GM20000 (cell line): ENCODE measurements around the gene ST6GAL2.

Experiments used
- DNase-seq: peaks from one replicate; pipeline ENCODE4 v3.0.0; 2012; ENCODE audit warnings: low spot score
- TF ChIP-seq, protein P1 (sequence below): IDR thresholded peaks from 2 replicates; pipeline ENCODE4 v1.5.1; 2012; ENCODE audit warnings: mild to moderate bottlenecking, control low read depth; ENCODE audit errors: extremely low read depth, missing control alignments

Gene ST6GAL2

DNA sequence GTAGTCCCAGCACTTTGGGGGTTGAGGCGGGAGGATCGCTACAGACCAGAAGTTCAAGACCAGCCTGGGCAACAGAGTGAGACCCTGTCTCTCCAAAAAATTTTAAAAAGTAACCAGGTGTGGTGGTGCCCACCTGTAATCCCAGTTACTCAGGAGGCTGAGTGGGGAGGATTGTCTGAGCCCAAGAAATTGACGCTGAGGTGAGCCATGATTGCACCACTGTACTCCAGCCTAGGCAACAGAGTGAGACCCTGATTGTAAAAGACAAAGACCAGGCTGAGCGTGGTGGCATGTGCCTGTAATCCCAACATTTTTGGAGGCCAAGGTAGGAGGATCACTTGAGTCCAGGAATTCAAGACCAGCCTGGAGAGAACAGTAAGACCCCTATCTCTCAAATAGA lies 7.8 kb downstream of the ST6GAL2 start:
- DNase-seq: no peak
- TF ChIP-seq, protein P1, sequence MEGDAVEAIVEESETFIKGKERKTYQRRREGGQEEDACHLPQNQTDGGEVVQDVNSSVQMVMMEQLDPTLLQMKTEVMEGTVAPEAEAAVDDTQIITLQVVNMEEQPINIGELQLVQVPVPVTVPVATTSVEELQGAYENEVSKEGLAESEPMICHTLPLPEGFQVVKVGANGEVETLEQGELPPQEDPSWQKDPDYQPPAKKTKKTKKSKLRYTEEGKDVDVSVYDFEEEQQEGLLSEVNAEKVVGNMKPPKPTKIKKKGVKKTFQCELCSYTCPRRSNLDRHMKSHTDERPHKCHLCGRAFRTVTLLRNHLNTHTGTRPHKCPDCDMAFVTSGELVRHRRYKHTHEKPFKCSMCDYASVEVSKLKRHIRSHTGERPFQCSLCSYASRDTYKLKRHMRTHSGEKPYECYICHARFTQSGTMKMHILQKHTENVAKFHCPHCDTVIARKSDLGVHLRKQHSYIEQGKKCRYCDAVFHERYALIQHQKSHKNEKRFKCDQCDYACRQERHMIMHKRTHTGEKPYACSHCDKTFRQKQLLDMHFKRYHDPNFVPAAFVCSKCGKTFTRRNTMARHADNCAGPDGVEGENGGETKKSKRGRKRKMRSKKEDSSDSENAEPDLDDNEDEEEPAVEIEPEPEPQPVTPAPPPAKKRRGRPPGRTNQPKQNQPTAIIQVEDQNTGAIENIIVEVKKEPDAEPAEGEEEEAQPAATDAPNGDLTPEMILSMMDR: no peak

DNA sequence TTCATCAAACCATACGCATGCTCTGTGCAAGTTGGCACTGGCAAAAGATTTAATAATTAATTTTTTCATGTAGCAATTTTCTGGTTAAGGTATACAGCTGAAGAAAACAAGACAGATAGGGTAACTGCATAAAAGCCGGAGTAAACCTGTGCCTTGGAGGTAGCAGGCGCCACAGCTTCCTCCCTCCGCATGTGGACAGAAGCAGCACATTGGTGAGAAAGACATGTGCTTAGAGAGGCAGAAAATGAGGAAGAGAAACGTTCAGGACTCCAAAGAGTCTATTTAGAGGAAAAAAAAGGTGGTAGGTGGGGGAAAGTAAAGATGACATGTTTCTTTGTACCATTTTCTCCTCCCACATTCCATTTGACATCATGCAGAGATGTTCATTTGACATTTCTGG lies 9.3 kb downstream of the ST6GAL2 start:
- DNase-seq: no peak
- TF ChIP-seq, protein P1: no peak

DNA sequence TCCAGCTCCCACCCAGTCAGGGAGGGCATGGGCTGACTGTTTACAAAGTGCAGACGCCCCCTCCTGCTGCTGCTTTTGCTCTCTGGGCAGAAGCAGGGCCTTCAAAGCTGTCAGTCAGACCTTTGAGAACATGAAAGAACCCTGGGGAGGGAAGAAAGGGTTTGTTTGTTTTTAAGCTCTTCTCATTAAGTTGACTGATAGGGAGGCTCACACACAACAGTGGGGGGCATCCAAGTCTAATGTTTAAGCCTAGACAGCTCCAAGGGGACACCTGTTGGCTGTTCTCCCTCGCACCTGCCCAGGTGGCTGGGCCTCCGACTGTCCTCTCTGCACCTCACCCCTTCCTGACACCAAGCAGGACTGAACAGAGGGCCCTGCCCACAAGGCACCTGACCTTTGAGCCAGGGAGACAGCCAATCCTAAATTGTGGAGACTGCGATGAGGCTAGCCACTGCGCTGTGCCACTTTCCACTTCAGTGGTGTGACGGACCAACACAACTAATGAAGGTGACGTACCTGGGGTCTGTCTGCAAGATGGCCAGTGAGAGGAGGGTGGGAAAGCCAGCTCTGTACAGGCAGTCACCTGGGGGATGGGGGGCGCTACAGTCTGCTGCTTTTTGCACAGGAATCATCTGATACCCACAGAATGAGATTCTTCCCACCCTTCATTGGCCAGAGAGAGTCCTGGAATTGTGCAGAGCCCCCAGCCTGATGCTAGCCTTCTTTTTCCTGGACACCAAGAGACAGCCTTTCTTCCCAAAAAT lies 16.3 kb downstream of the ST6GAL2 start:
- DNase-seq: no peak
- TF ChIP-seq, protein P1: no peak

DNA sequence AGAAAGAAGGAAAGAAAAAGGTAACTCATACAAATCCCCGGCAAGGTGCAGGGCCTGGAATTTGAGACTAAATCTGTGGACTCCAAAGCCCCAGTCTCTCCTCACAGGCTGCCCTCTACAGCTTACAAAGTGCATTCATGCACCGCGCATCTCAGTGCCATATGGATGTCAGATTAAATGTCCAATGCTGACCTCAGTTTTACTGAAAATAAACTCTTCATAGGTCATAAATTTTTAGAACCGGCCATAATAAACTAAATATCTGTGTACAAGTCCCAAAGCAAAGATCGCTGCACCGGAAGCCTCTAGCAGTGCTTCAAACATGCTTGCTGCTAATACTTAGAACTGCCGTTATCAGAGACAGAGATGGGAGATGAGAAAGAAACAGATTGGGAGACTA lies 17.7 kb downstream of the ST6GAL2 start:
- DNase-seq: no peak
- TF ChIP-seq, protein P1: no peak

DNA sequence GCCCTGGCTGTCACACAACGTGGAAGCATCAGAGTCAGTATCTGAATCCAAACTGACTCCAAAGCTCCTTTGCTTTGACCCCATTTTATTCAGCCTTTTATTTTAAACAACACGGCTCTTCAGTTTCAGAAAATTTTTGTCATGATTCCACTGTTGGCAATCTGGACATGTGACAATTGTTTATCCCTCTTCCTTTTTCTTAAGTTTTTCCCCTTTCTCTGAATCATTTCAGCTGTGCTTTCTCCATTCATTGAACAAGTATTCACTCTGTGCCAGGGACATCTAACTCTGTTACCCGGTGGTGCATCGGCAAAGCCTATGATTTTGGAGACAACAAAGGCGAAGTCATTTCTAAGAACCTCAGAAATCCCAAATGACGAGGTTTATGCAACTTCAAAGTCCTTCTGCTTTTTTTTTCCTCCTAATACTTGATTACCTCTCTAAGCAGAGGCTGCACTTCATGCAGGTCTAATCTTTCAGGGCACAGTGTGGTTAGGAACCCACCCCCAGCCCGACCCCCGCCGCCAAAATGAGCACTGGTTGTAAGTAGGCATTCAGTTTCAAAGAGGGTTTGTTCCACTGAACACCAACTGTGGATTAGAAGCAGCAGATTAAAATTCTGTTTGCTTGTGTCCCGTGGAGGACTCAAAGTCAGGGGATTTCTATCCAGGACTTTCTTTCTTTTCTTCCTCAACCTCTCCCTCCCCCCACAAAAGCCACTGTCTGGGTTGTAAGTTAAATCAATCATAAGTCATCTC lies 18.6 kb downstream of the ST6GAL2 start:
- no peak for DNase-seq
- TF ChIP-seq, protein P1: no peak

DNA sequence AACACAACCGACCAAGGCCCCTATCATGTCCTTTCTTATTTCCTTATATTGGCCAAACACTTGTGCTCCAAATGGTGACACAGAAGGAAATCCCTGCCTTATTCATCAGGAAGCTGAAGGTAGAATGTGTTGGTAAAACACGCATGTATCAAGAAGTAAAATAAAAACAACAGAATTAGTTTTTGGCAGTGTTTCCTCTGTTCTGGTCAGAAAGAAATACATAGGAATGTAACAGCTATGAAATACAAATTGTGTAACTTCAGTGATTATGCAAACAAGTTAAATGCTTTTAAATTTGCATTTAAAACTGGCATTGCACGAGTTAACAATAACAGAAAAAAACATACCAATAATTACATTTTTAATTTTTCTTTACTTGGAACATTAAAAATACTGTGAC lies 19.3 kb downstream of the ST6GAL2 start:
- TF ChIP-seq, protein P1: no peak
- no peak for DNase-seq

DNA sequence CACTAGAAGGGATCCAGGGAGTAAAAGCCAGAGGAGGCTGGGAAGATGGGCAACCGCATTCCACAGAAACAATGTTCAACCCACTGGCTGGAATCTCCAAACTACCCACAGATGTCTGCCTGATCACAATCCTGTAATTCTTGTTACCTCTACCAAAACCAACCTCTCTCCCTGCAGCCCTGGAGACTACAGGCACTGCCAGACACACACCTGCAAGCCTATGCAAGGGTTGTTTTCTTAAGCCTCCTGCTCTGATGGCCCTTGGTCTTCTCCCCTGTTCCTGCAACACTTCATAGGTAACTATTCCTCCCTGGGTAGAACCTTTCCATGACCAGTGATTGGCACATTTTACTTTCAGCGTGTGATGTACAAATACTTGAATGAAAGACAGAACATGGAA lies 21.9 kb downstream of the ST6GAL2 start:
- TF ChIP-seq, protein P1: no peak
- no peak for DNase-seq
